Coronary artery (tissue), 2 donors: ENCODE measurements around the gene PHACTR1.

Experiments
- DNase-seq: peaks from one replicate; pipeline ENCODE4 v3.0.0-alpha.2; 2017; ENCODE audit warnings: low spot score
- H3K27ac ChIP-seq, 2 donors: fragments of 200-600 bp; sonication (generic); one replicate each; pipeline ENCODE4 v1.5.1; 2016 to 2019
- H3K4me3 ChIP-seq: fragments of 200-600 bp; sonication (generic); 2 replicates; pipeline ENCODE4 v1.5.1; 2016; ENCODE audit warnings: mild to moderate bottlenecking, moderate library complexity
- CTCF ChIP-seq: fragments of 200-600 bp; sonication (generic); IDR thresholded peaks from one replicate; pipeline ENCODE4 v1.5.1; 2019; ENCODE audit warnings: antibody characterized with exemption

Gene PHACTR1

GRCh38 chr6:12811519-12811918 is 95.0 kb downstream of the PHACTR1 start:
- no peak for DNase-seq
- H3K27ac ChIP-seq: no peak overlapping the region
- no peak for TF ChIP-seq CTCF
- H3K4me3 ChIP-seq: no peak overlapping the region

- no peak for TF ChIP-seq CTCF
- Histone ChIP-seq H3K4me3 (no peak overlapping the region), H3K27ac (no peak overlapping the region)
- DNase-seq: no peak
Measured at GRCh38 chr6:12813321-12813720, 96.8 kb downstream of the PHACTR1 start.

- no peak overlapping the region for H3K27ac ChIP-seq
- no peak for TF ChIP-seq CTCF
- no peak for DNase-seq
- H3K4me3 ChIP-seq: no peak overlapping the region
Measured at GRCh38 chr6:12814015-12814414, 97.4 kb downstream of the PHACTR1 start.

- DNase-seq: no peak
- H3K4me3 ChIP-seq: no peak overlapping the region
- no peak overlapping the region for H3K27ac ChIP-seq
- no peak for TF ChIP-seq CTCF
Measured at GRCh38 chr6:12815089-12815488, 98.5 kb downstream of the PHACTR1 start.

- TF ChIP-seq CTCF: no peak
- Histone ChIP-seq H3K27ac (no peak overlapping the region), H3K4me3 (no peak overlapping the region)
- no peak for DNase-seq
Measured at GRCh38 chr6:12815884-12816600, 99.5 kb downstream of the PHACTR1 start.

GRCh38 chr6:12818324-12818723 is 101.8 kb downstream of the PHACTR1 start:
- H3K4me3 ChIP-seq: no peak overlapping the region
- no peak for TF ChIP-seq CTCF
- no peak for DNase-seq
- H3K27ac ChIP-seq: no peak overlapping the region

- TF ChIP-seq CTCF: no peak
- no peak overlapping the region for H3K4me3 ChIP-seq
Measured at GRCh38 chr6:12823847-12824246, 107.3 kb downstream of the PHACTR1 start.

More at GRCh38 chr6:12823847-12824246, 107.3 kb downstream of the PHACTR1 start:
- DNase-seq: no peak
- H3K27ac ChIP-seq: no peak overlapping the region
